ENCODE measurements around the gene KSR1. TPM values are rescaled to one million over a fixed set of nuclear protein-coding genes. Genes with fewer than 3 reads are reported as not detected.

Gene KSR1
- total RNA-seq, 1 donor = 23.5 TPM

- Histone ChIP-seq H3K4me3 (ENCODE audit: low read length) (no peak overlapping the region), H3K4me1 (ENCODE audit: insufficient read depth, low read length) (no peaks in the 10 kb centered on the region)
Measured at GRCh38 chr17:27518048-27518447, 61.8 kb downstream of the KSR1 start.

GRCh38 chr17:27518545-27519521 is 62.6 kb downstream of the KSR1 start:
- Histone ChIP-seq H3K4me3 (ENCODE audit: low read length) (no peak overlapping the region), H3K9me3 (ENCODE audit: low read depth, low read length) (no peaks in the 10 kb centered on the region), H3K4me1 (ENCODE audit: insufficient read depth, low read length) (no peaks in the 10 kb centered on the region), H3K27me3 (ENCODE audit: insufficient read depth, low read length) (no peaks in the 10 kb centered on the region)

More at GRCh38 chr17:27518048-27518447, 61.8 kb downstream of the KSR1 start:
- H3K9me3 ChIP-seq (ENCODE audit: low read depth, low read length) = no peaks in the 10 kb centered on the region
- H3K27me3 ChIP-seq (ENCODE audit: insufficient read depth, low read length) = no peaks in the 10 kb centered on the region

GRCh38 chr17:27519550-27519949 is 63.3 kb downstream of the KSR1 start:
- Histone ChIP-seq H3K4me3 (ENCODE audit: low read length) (no peak overlapping the region), H3K9me3 (ENCODE audit: low read depth, low read length) (no peaks in the 10 kb centered on the region), H3K27me3 (ENCODE audit: insufficient read depth, low read length) (no peaks in the 10 kb centered on the region), H3K4me1 (ENCODE audit: insufficient read depth, low read length) (no peaks in the 10 kb centered on the region)

- H3K27me3 ChIP-seq (ENCODE audit: insufficient read depth, low read length) = no peaks in the 10 kb centered on the region
- H3K4me3 ChIP-seq (ENCODE audit: low read length) = no peak overlapping the region
- H3K4me1 ChIP-seq (ENCODE audit: insufficient read depth, low read length) = peaks cover 6% of the 10 kb centered on the region
- H3K9me3 ChIP-seq (ENCODE audit: low read depth, low read length) = no peaks in the 10 kb centered on the region
Measured at GRCh38 chr17:27520491-27521185, 64.4 kb downstream of the KSR1 start.

- Histone ChIP-seq H3K4me3 (ENCODE audit: low read length) (no peak overlapping the region), H3K9me3 (ENCODE audit: low read depth, low read length) (no peaks in the 10 kb centered on the region)
Measured at GRCh38 chr17:27521281-27522027, 65.2 kb downstream of the KSR1 start.

GRCh38 chr17:27522028-27522635 is 65.9 kb downstream of the KSR1 start:
- H3K9me3 ChIP-seq (ENCODE audit: low read depth, low read length) = no peaks in the 10 kb centered on the region
- H3K27me3 ChIP-seq (ENCODE audit: insufficient read depth, low read length) = no peaks in the 10 kb centered on the region
- peaks cover 21% of the 10 kb centered on the region for H3K4me1 ChIP-seq (ENCODE audit: insufficient read depth, low read length)
- H3K4me3 ChIP-seq (ENCODE audit: low read length) = no peak overlapping the region

More at GRCh38 chr17:27521281-27522027, 65.2 kb downstream of the KSR1 start:
- Histone ChIP-seq H3K4me1 (ENCODE audit: insufficient read depth, low read length) (peaks cover 14% of the 10 kb centered on the region), H3K27me3 (ENCODE audit: insufficient read depth, low read length) (no peaks in the 10 kb centered on the region)

- H3K4me3 ChIP-seq (ENCODE audit: low read length) = no peak overlapping the region
- H3K27me3 ChIP-seq (ENCODE audit: insufficient read depth, low read length) = no peaks in the 10 kb centered on the region
- H3K9me3 ChIP-seq (ENCODE audit: low read depth, low read length) = no peaks in the 10 kb centered on the region
- peaks cover 31% of the 10 kb centered on the region for H3K4me1 ChIP-seq (ENCODE audit: insufficient read depth, low read length)
Measured at GRCh38 chr17:27523712-27524111, 67.5 kb downstream of the KSR1 start.

- Histone ChIP-seq H3K27me3 (ENCODE audit: insufficient read depth, low read length) (no peaks in the 10 kb centered on the region), H3K4me3 (ENCODE audit: low read length) (no peak overlapping the region), H3K4me1 (ENCODE audit: insufficient read depth, low read length) (peaks cover 37% of the 10 kb centered on the region), H3K9me3 (ENCODE audit: low read depth, low read length) (no peaks in the 10 kb centered on the region)
Measured at GRCh38 chr17:27524594-27524993, 68.3 kb downstream of the KSR1 start.

- Histone ChIP-seq H3K9me3 (ENCODE audit: low read depth, low read length) (no peaks in the 10 kb centered on the region), H3K4me1 (ENCODE audit: insufficient read depth, low read length) (peaks cover 44% of the 10 kb centered on the region), H3K4me3 (ENCODE audit: low read length) (no peak overlapping the region), H3K27me3 (ENCODE audit: insufficient read depth, low read length) (no peaks in the 10 kb centered on the region)
Measured at GRCh38 chr17:27525316-27525715, 69.1 kb downstream of the KSR1 start.

- Histone ChIP-seq H3K4me1 (ENCODE audit: insufficient read depth, low read length) (peaks cover 51% of the 10 kb centered on the region), H3K9me3 (ENCODE audit: low read depth, low read length) (no peaks in the 10 kb centered on the region), H3K27me3 (ENCODE audit: insufficient read depth, low read length) (no peaks in the 10 kb centered on the region), H3K4me3 (ENCODE audit: low read length) (no peak overlapping the region)
Measured at GRCh38 chr17:27525836-27526603, 69.8 kb downstream of the KSR1 start.

GRCh38 chr17:27526604-27527002 is 70.4 kb downstream of the KSR1 start:
- H3K9me3 ChIP-seq (ENCODE audit: low read depth, low read length) = no peaks in the 10 kb centered on the region
- no peak overlapping the region for H3K4me3 ChIP-seq (ENCODE audit: low read length)
- peaks cover 57% of the 10 kb centered on the region for H3K4me1 ChIP-seq (ENCODE audit: insufficient read depth, low read length)
- no peaks in the 10 kb centered on the region for H3K27me3 ChIP-seq (ENCODE audit: insufficient read depth, low read length)

GRCh38 chr17:27529230-27529796 is 73.1 kb downstream of the KSR1 start:
- H3K4me3 ChIP-seq (ENCODE audit: low read length) = no peak overlapping the region

GRCh38 chr17:27530764-27531391 is 74.6 kb downstream of the KSR1 start:
- Histone ChIP-seq H3K9me3 (ENCODE audit: low read depth, low read length) (no peaks in the 10 kb centered on the region), H3K4me1 (ENCODE audit: insufficient read depth, low read length) (peaks cover 74% of the 10 kb centered on the region), H3K27me3 (ENCODE audit: insufficient read depth, low read length) (no peaks in the 10 kb centered on the region), H3K4me3 (ENCODE audit: low read length) (no peak overlapping the region)

More at GRCh38 chr17:27529230-27529796, 73.1 kb downstream of the KSR1 start:
- Histone ChIP-seq H3K9me3 (ENCODE audit: low read depth, low read length) (no peaks in the 10 kb centered on the region), H3K4me1 (ENCODE audit: insufficient read depth, low read length) (peaks cover 83% of the 10 kb centered on the region), H3K27me3 (ENCODE audit: insufficient read depth, low read length) (no peaks in the 10 kb centered on the region)

All from mononuclear cell (primary cell).